ENCODE measurements around the gene SCAMP4.

The SCAMP4 gene

GRCh38 chr19:1957562-1958248, 52.5 kb downstream of the SCAMP4 start:
- H3K27ac ChIP-seq (ENCODE audit: low read depth, low read length) = no peak overlapping the region
- no peaks in the 10 kb centered on the region for H3K9me3 ChIP-seq (ENCODE audit: insufficient read depth, low read length)
- no peak overlapping the region for H3K9ac ChIP-seq (ENCODE audit: low read length)
- no peaks in the 10 kb centered on the region for H3K9me2 ChIP-seq (replicated peaks; ENCODE audit: insufficient read depth, low read length)
- no peaks in the 10 kb centered on the region for H3K36me3 ChIP-seq (ENCODE audit: low read length)
- no peaks in the 10 kb centered on the region for H4K20me1 ChIP-seq (ENCODE audit: low read depth, low read length)
- H3K79me2 ChIP-seq (ENCODE audit: insufficient read depth, low read length) = peaks cover 23% of the 10 kb centered on the region; the same call in 1 of the 2 replicates
- no peaks in the 10 kb centered on the region for H3F3A ChIP-seq (ENCODE audit: insufficient read depth)
- no peaks in the 10 kb centered on the region for H3K27me3 ChIP-seq (ENCODE audit: low read length)
- no peak overlapping the region for H2AFZ ChIP-seq (ENCODE audit: low read depth, low read length, severe bottlenecking)
- H3K4me2 ChIP-seq (ENCODE audit: low read depth, low read length, poor library complexity, severe bottlenecking) = no peak overlapping the region
- H3K4me3 ChIP-seq (ENCODE audit: insufficient read depth, low read length, poor library complexity, severe bottlenecking) = no peak overlapping the region
- TF ChIP-seq, protein P1, sequence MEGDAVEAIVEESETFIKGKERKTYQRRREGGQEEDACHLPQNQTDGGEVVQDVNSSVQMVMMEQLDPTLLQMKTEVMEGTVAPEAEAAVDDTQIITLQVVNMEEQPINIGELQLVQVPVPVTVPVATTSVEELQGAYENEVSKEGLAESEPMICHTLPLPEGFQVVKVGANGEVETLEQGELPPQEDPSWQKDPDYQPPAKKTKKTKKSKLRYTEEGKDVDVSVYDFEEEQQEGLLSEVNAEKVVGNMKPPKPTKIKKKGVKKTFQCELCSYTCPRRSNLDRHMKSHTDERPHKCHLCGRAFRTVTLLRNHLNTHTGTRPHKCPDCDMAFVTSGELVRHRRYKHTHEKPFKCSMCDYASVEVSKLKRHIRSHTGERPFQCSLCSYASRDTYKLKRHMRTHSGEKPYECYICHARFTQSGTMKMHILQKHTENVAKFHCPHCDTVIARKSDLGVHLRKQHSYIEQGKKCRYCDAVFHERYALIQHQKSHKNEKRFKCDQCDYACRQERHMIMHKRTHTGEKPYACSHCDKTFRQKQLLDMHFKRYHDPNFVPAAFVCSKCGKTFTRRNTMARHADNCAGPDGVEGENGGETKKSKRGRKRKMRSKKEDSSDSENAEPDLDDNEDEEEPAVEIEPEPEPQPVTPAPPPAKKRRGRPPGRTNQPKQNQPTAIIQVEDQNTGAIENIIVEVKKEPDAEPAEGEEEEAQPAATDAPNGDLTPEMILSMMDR (IDR thresholded peaks at IDR 0.05; ENCODE audit: insufficient read depth, low read length, poor library complexity, severe bottlenecking) = no peak
- no peak for TF ChIP-seq EZH2phosphoT487 (conservative IDR thresholded peaks at IDR 0.05; ENCODE audit: low read length)

GRCh38 chr19:1959928-1960589, 54.9 kb downstream of the SCAMP4 start:
- Histone ChIP-seq H3K9me3 (ENCODE audit: insufficient read depth, low read length) (no peaks in the 10 kb centered on the region), H3K36me3 (ENCODE audit: low read length) (no peaks in the 10 kb centered on the region), H4K20me1 (ENCODE audit: low read depth, low read length) (no peaks in the 10 kb centered on the region), H3F3A (ENCODE audit: insufficient read depth) (no peaks in the 10 kb centered on the region), H3K4me3 (ENCODE audit: insufficient read depth, low read length, poor library complexity, severe bottlenecking) (no peak overlapping the region), H2AFZ (ENCODE audit: low read depth, low read length, severe bottlenecking) (no peak overlapping the region), H3K79me2 (ENCODE audit: insufficient read depth, low read length) (peaks cover 5% of the 10 kb centered on the region; the same call in 1 of the 2 replicates), H3K4me2 (ENCODE audit: low read depth, low read length, poor library complexity, severe bottlenecking) (no peak overlapping the region), H3K27ac (ENCODE audit: low read depth, low read length) (no peak overlapping the region), H3K9me2 (replicated peaks; ENCODE audit: insufficient read depth, low read length) (no peaks in the 10 kb centered on the region), H3K27me3 (ENCODE audit: low read length) (no peaks in the 10 kb centered on the region), H3K9ac (ENCODE audit: low read length) (no peak overlapping the region)
- no peak for TF ChIP-seq EZH2phosphoT487 (conservative IDR thresholded peaks at IDR 0.05; ENCODE audit: low read length)
- TF ChIP-seq, protein P1 (IDR thresholded peaks at IDR 0.05; ENCODE audit: insufficient read depth, low read length, poor library complexity, severe bottlenecking) = no peak

- Histone ChIP-seq H3K4me2 (ENCODE audit: low read depth, low read length, poor library complexity, severe bottlenecking) (no peak overlapping the region), H3K9me3 (ENCODE audit: insufficient read depth, low read length) (no peaks in the 10 kb centered on the region), H3K9me2 (replicated peaks; ENCODE audit: insufficient read depth, low read length) (no peaks in the 10 kb centered on the region), H3F3A (ENCODE audit: insufficient read depth) (no peaks in the 10 kb centered on the region), H3K27me3 (ENCODE audit: low read length) (no peaks in the 10 kb centered on the region), H3K4me3 (ENCODE audit: insufficient read depth, low read length, poor library complexity, severe bottlenecking) (no peak overlapping the region), H2AFZ (ENCODE audit: low read depth, low read length, severe bottlenecking) (no peak overlapping the region), H3K9ac (ENCODE audit: low read length) (no peak overlapping the region), H3K36me3 (ENCODE audit: low read length) (no peaks in the 10 kb centered on the region), H3K27ac (ENCODE audit: low read depth, low read length) (no peak overlapping the region), H4K20me1 (ENCODE audit: low read depth, low read length) (no peaks in the 10 kb centered on the region), H3K79me2 (ENCODE audit: insufficient read depth, low read length) (peaks cover 5% of the 10 kb centered on the region; the same call in 1 of the 2 replicates)
- no peak for TF ChIP-seq EZH2phosphoT487 (conservative IDR thresholded peaks at IDR 0.05; ENCODE audit: low read length)
- TF ChIP-seq, protein P1 (IDR thresholded peaks at IDR 0.05; ENCODE audit: insufficient read depth, low read length, poor library complexity, severe bottlenecking) = no peak
Observed at GRCh38 chr19:1961000-1961883, 56.0 kb downstream of the SCAMP4 start.

Data from SU-DHL-6 (cell line).